Thyroid gland (tissue), 4 donors: ENCODE measurements around the gene WWTR1.

Experiments used
- POLR2A ChIP-seq, 2 donors: fragments of 450-650 bp; IDR thresholded peaks; one replicate each; pipeline ENCODE4 v1.6.1; 2017; ENCODE audit warnings: antibody characterized with exemption in 2 of 2, mild to moderate bottlenecking in 2 of 2, moderate library complexity in 1 of 2
- TF ChIP-seq, protein P1 (sequence below), 6 experiments: fragments of 200-600 bp in 3 of 6; fragments of 450-650 bp in 3 of 6; sonication (generic) in 3 of 6; IDR thresholded peaks; one replicate each; pipeline ENCODE4 v1.5.1; 2016 to 2019; ENCODE audit warnings: antibody characterized with exemption in 6 of 6, mild to moderate bottlenecking in 2 of 6, inconsistent platforms in 1 of 6, moderate library complexity in 1 of 6

DNA sequence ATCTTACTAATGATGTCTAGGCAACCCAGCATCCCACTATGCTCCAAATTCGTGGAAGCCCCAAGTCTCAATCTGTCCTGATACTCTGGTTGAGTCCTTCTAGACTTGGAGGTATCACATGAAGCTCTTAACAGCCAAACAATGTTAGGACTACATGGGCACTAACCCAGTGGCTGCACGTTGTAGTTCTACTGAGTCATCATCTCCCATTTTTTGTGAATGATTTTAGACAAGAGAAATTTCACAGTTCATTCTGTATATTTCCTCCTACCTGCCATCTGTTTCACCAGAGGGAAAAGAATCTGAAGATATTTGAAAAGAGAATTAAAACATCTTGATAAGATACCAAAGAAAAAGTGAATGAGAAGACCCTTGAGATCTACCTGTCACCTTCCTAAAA lies 9.8 kb upstream of the WWTR1 start:
- TF ChIP-seq POLR2A (IDR thresholded peaks at IDR 0.05): no peak
- TF ChIP-seq, protein P1, sequence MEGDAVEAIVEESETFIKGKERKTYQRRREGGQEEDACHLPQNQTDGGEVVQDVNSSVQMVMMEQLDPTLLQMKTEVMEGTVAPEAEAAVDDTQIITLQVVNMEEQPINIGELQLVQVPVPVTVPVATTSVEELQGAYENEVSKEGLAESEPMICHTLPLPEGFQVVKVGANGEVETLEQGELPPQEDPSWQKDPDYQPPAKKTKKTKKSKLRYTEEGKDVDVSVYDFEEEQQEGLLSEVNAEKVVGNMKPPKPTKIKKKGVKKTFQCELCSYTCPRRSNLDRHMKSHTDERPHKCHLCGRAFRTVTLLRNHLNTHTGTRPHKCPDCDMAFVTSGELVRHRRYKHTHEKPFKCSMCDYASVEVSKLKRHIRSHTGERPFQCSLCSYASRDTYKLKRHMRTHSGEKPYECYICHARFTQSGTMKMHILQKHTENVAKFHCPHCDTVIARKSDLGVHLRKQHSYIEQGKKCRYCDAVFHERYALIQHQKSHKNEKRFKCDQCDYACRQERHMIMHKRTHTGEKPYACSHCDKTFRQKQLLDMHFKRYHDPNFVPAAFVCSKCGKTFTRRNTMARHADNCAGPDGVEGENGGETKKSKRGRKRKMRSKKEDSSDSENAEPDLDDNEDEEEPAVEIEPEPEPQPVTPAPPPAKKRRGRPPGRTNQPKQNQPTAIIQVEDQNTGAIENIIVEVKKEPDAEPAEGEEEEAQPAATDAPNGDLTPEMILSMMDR (IDR thresholded peaks at IDR 0.05): no peak
